GM12873 (cell line): ENCODE data around the gene ZFP91.

Experiments
- TF ChIP-seq, protein P1 (sequence below): IDR thresholded peaks from 2 replicates; pipeline ENCODE4 v1.5.1; 2012; ENCODE audit warnings: low read depth, mild to moderate bottlenecking, moderate library complexity, low read length, control low read depth; ENCODE audit not compliant: insufficient read depth; ENCODE audit errors: missing control alignments

Gene ZFP91

GRCh38 chr11:58645854-58646253 is 67.0 kb downstream of the ZFP91 start:
- TF ChIP-seq, protein P1, sequence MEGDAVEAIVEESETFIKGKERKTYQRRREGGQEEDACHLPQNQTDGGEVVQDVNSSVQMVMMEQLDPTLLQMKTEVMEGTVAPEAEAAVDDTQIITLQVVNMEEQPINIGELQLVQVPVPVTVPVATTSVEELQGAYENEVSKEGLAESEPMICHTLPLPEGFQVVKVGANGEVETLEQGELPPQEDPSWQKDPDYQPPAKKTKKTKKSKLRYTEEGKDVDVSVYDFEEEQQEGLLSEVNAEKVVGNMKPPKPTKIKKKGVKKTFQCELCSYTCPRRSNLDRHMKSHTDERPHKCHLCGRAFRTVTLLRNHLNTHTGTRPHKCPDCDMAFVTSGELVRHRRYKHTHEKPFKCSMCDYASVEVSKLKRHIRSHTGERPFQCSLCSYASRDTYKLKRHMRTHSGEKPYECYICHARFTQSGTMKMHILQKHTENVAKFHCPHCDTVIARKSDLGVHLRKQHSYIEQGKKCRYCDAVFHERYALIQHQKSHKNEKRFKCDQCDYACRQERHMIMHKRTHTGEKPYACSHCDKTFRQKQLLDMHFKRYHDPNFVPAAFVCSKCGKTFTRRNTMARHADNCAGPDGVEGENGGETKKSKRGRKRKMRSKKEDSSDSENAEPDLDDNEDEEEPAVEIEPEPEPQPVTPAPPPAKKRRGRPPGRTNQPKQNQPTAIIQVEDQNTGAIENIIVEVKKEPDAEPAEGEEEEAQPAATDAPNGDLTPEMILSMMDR: no peak

DNA sequence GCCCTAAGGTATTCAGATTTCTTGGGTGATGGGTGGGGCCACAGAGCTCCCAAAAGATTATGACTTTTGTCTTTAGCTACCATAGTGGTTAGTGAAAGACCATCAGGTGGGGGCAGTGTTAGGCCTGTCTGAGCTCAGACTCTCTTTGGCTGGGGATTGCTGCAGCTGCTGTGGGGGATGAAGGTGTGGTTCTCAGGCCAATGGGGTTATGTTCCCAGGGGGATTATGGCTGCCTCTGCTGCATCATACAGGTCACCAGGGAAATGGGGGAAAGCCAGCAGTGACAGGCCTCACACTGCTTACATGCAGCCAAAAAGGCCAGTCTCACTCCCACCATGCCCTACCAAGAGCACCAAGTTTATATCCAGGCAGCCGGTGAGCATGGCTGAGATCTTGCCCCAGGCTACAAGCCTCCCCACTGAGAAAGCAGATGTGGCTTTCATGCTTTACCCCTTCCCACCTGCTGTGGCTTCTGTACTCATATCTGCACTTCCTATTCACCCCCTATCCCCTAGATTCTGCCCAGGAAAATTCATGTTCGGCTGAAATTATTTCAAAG is 68.4 kb downstream of the ZFP91 start:
- TF ChIP-seq, protein P1: peak; percentile 24

- TF ChIP-seq, protein P1: no peak
These were observed 69.0 kb downstream of the ZFP91 start for GRCh38 chr11:58647866-58648265.

- TF ChIP-seq, protein P1: no peak
These were observed 70.8 kb downstream of the ZFP91 start for GRCh38 chr11:58649623-58650022.

- TF ChIP-seq, protein P1: no peak
These were observed 71.6 kb downstream of the ZFP91 start for GRCh38 chr11:58650496-58650895.

DNA sequence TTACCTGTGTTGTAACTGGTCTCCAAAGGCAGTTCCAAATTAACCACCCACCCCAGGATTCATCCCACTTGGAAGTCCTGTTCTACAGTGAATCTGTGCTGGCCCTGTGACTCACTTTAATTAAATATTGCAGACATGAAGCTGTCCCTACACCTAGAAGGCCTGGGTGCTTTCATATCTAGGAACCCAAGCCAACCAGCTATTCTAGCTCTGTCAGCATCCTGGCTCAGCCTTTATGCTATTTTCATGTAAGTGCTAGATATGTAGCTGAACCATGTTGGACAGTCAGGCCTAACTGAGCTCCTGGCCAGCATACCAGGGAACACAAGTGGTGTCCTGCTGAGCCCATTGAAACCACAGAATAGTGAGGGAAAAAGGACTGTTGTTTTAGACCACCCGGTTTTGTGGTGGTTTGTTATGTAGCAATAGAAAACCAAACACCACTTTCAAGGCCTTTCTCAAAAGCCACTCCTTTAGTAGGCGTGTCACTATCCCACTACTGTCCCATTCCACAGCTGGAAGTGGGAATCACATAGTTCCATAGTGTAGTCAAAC is 73.9 kb downstream of the ZFP91 start:
- TF ChIP-seq, protein P1: no peak

GRCh38 chr11:58654079-58654907 is 75.4 kb downstream of the ZFP91 start:
- TF ChIP-seq, protein P1: peak; percentile 94
